ENCODE results near the gene POU6F1.

The POU6F1 gene

DNA sequence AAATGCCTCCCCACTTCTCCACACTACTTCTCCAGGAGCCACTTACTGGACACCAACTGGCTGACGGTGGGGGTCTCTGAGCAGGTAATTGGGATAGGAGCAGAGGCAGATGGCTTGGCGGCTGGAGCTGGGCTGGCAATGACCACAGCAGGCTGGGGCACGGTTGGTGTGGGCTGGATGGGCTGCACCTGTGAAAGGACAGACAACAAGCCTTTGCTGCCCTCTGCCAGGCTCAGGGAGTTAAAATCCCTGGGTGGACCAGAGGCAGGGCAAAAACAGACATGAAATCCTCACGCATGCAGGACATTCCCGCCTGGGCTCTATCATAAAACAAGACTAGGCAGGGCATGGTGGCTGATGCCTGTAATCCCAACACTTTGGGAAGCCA lies 25.6 kb downstream of the POU6F1 start:
- no peak for DNase-seq

GRCh38 chr12:51191516-51192283 lies 26.2 kb downstream of the POU6F1 start:
- no peak for DNase-seq

- DNase-seq: no peak
These were observed 27.0 kb downstream of the POU6F1 start for GRCh38 chr12:51190820-51191219.

DNA sequence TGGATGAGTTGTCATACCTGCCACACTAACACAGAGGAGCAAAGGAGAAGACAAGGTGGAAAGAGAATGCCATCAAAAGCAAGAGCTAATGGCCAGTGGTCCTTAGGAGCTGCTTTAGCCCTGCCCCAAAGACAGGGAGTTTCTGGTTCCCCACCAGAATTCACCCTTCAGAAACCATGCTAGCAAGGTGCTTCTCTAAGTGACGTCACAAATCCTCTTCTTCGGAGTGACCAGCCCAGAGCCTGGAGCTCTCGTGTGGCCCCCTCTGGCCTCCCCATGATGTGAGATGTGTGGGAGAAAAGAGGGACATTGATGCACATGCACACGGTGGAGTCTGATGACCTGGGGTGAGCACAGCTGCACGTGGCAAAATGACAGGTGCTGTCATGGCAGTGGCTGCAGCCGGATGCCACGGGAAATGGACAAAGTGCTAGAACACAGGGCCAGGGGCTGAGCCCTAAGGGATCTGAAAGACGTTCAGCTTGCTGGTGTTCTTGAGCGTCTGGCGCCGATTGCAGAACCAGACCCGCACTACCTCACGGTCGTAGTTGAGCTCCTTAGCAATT lies 28.0 kb downstream of the POU6F1 start:
- DNase-seq: no peak

- DNase-seq: no peak
These were observed 29.4 kb downstream of the POU6F1 start for GRCh38 chr12:51188359-51189051.

- no peak for DNase-seq
These were observed 30.4 kb downstream of the POU6F1 start for GRCh38 chr12:51187370-51187987.

DNA sequence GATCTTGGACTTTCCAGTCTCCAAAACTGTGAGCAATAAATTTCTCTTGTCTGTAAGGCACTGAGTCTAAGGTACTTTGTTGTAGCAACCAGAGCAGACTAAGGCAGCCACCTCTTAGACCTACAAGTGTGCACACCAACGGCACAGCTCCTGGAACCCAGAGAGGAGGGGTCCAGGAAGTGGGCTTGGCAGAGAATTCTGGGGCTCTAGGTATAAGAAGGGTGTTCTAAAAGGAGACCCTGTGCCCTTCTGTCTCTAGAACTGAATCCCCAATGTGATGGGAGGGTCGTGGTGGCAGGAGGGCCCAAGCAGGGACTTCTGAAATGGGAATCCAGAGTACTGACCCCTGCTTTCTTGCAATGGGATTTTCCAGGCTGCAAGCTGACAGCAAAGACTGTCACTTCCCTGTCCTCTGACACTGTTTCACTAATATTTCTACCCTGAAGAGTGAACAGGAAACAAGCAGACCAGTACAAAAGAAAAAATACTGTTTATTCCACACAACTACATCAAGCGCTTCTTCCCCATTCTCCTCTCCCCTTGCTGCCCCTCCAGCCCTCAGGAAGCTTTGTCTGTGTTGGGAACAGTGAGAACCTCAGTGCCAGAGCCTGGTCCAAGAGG lies 31.3 kb downstream of the POU6F1 start:
- DNase-seq: no peak

DNA sequence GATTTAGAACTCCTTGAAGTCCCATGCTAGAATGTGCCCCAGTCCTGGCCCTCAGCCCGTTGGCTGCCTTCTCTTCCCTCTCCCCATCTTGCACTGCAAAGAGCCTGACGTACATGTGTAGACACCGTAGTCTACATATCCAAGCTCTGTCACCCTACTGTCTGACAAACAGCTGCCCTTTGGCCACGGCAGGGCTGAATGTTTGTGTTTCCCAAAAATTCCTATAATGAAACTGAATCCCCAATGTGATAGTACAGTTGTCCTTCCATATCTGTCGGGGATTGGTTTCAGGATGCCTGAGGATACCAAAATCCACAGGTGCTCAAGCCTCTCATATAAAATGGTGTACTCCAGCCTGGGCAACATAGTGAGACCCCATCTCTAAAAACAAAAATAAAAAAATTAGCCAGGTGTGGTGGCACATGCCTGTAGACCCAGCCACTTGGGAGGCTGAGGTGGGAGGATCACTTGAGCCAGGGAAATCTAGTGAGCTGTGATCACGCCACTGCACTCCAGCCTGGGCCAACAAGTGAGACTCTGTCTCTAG lies 32.6 kb downstream of the POU6F1 start:
- DNase-seq: no peak

GRCh38 chr12:51183816-51184215 lies 34.0 kb downstream of the POU6F1 start:
- DNase-seq: no peak

DNA sequence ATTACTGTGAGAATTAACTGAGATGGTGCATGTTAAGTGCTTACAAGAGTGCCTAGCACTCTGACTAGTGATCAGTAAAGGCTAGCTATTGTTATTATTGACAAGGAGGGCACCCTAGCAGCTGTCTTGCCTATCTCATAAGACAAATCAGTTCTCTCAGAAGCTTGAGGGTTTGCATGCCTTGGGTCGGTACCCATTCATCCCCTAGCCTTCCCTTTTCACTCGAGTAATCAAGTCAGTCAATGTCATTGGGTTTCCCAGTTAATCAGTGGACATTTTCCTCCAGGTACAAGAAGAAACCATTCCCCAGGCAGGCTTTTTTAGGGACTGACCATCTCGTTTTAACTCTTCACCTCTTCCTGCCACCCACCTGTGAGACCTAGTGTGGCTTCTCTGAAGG lies 34.5 kb downstream of the POU6F1 start:
- DNase-seq: no peak

DNA sequence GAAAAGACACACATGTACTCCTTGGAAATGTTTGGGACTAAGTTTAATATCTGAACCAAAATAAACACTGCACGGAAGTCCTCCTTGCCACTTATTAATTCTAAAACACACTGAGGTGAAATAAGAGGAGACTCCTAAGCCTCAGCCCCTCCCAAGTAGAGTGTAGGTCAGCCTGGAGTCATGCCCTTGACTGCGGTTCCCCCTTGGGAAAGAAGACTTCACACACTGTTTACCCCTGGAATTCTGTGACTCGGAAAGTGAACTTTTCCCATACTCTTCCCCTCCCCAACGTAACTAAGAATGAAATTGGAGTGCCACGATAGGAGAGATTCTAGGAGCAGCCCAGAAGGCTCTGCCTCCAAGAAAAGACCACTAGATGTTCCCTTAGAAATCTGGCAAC lies 36.3 kb downstream of the POU6F1 start:
- DNase-seq: no peak

DNA sequence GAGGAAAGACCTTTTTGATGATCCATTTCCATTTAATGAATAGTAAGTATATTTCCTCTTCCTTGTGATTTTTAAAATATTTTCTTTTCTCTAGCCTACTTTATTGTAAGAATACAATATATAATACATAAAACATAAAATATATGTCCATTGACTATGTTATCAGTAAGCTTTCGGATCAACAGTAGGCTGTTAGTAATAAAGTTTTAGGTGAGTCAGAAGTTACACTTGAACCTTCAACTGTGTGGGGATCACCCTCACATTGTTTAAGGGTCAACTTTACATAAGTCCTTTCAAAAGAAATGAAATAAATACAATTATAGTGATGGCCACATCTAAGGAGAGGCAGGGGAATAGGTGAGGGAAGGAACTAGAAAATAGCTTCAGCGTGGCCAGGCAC lies 40.0 kb downstream of the POU6F1 start:
- no peak for DNase-seq

GRCh38 chr12:51174501-51174900 lies 43.4 kb downstream of the POU6F1 start:
- DNase-seq: no peak

DNA sequence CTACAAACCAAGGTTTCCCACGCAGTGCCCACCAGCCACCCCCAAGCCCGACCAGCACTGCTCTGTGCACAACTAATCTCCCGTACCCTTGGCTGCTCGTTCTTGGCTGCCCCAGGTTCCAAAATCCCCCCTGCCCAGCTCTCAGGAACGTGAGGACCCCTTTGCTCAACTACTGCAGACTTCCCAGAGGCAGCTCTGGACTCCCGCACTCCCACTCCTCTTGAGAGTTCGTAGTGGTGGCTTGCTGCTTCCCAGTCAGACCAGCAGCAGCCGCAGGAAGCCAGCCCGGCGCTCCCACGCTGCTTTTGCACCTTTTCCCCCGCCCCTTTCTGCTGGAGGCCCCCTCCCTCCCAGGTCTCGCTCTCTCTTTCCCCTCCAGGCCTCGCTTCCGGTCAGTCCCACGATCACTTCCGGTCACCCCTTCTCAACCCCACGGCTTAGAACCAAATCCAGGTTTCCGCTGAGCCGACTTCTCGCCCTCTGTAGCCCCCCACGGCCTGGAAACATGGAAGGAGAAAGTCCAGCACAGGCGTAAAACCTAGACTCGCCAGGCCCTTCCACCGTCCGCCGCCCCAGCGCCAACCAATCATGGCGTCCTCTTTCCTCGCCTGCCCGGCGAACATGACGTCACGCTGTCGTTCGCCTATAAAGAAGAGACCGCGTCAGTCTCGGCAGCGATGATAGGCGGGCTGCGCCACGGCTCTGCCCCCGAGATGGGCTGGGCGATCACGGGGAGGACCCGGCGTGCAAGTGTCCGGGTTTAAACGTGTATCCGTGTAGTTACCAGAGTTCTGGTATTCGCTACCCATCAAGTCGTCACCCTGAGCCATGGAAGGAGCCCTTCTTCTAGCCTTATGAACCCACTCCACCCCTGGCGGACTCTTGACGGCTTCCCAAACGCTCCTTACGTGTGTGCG lies 45.1 kb downstream of the POU6F1 start, which contains the start of gene TFCP2:
TFCP2 (minus strand) TSS at position 621 of the 917 bp plus-strand sequence. CDS start 713 bp downstream, outside the sequence.
- peak; percentile 87 for DNase-seq

GRCh38 chr12:51171884-51172514 lies 45.9 kb downstream of the POU6F1 start:
- no peak for DNase-seq

DNA sequence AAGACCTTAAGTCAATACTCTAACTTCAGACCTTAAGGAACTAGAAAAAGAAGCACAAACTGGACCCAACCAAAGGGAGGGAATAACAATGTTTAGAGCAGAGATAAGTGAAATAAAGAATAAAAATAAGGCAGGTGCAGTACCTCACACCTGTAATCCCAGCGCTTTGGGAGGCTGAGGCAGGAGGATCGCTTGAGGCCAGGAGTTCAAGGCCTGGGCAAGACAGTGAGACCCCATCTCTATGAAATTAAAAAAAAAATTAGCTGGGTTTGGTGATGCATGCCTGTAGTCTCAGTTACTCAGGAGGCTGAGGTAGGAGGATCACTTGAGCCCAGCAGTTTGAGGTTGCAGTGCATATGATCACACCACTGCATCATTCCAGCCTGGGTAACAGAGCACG lies 54.1 kb downstream of the POU6F1 start:
- DNase-seq: no peak

GRCh38 chr12:51162217-51162616 lies 55.6 kb downstream of the POU6F1 start:
- no peak for DNase-seq

DNA sequence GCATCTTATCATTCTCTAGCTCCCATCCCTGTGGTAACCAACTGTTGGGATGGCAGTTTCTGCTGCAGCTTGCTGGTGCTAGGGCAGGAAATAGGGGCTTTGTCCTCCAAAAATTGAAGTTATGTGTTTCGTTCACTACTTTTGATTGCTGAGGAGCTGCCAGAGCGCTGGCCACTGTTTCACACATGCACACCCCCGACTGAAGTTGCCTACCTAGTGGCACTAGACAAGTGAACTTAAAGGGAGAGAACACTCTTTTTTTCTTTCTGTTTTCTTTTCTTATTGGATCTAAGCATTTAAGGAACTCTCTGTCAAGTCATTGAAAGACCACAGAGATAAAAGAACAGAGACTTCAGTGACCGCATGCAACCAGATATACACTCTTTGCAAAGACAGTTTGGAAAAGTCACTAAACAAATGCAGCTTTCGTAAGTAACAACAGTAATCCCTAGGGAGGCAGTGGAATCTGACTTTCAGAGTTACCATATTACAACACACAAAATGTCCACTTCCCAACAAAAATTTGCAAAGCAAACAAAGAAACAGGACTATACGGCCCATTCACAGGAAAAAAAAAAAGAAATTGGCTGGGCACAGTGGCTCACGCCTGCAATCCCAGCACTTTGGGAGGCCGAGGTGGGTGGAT lies 56.9 kb downstream of the POU6F1 start:
- no peak for DNase-seq

GRCh38 chr12:51156245-51156765 lies 61.6 kb downstream of the POU6F1 start:
- no peak for DNase-seq

DNA sequence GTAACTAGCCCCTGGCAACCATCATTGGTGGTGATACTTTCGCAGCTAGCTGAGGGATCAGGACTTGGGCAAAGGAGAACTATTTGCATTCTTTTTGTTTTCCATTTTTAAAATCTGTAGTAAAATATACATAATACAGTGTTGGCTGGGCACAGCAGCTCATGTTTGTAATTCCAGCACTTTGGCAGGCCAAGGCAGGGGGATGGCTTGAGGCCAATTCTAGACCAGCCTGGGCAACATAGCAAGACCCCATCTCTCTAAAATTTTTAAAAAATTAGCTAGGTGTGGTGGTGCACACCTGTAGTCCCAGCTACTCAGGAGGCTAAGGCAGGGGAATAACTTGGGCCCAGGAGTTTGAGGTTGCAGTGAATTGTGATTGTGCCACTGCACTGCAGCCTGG lies 64.9 kb downstream of the POU6F1 start:
- no peak for DNase-seq
